GM20000 (cell line): ENCODE results near the gene NR1I2.

ENCODE experiments used
- DNase-seq: peaks from one replicate; pipeline ENCODE4 v3.0.0; 2012; ENCODE audit warnings: low spot score
- CTCF ChIP-seq: IDR thresholded peaks from 2 replicates; pipeline ENCODE4 v1.5.1; 2012; ENCODE audit warnings: mild to moderate bottlenecking, control low read depth; ENCODE audit errors: extremely low read depth, missing control alignments

The NR1I2 gene

GRCh38 chr3:119834754-119835370 lies 53.0 kb downstream of the NR1I2 start:
- TF ChIP-seq CTCF = no peak
- DNase-seq = no peak

GRCh38 chr3:119835556-119835955 lies 53.7 kb downstream of the NR1I2 start:
- TF ChIP-seq CTCF = no peak
- no peak for DNase-seq

- no peak for TF ChIP-seq CTCF
- DNase-seq = no peak
These were observed 60.0 kb downstream of the NR1I2 start for GRCh38 chr3:119841808-119842471.

- TF ChIP-seq CTCF = no peak
- no peak for DNase-seq
These were observed 67.2 kb downstream of the NR1I2 start for GRCh38 chr3:119849126-119849525.

GRCh38 chr3:119856695-119857094 lies 74.8 kb downstream of the NR1I2 start:
- TF ChIP-seq CTCF = no peak
- DNase-seq = no peak

GRCh38 chr3:119858957-119859356 lies 77.1 kb downstream of the NR1I2 start:
- TF ChIP-seq CTCF = no peak
- no peak for DNase-seq

GRCh38 chr3:119859728-119860127 lies 77.8 kb downstream of the NR1I2 start:
- no peak for DNase-seq
- no peak for TF ChIP-seq CTCF
